K562 (cell line): ENCODE results near the gene DNER. TPM values are rescaled to one million over a fixed set of nuclear protein-coding genes. Genes with fewer than 3 reads are reported as not detected.

Source experiments
- ATAC-seq: fragments of 200-7000 bp; cut with Tn5 transposase; 3 replicates; pipeline ENCODE4 v1.9.1; 2020; ENCODE audit warnings: moderate library complexity
- BruUV-seq: library from RNA; stranded (reverse); fragments of 400-500 nt; replicated peaks from 2 replicates; lab custom pipeline; 2021; lab: Mats Ljungman, UMichigan
- CTCF ChIA-PET: fragments of 300-600 bp; formaldehyde crosslinking; extraction: SDS; loops from one replicate; lab custom pipeline; 2021; ENCODE audit warnings: low intra/inter-chr PET ratio; lab: Yijun Ruan, JAX
- POLR2A ChIA-PET: fragments of 300-600, 350-650 bp; sonication (Branson Sonifier 250); formaldehyde crosslinking; extraction: SDS; loops from one replicate; lab custom pipeline; 2021; ENCODE audit warnings: antibody characterized with exemption, inconsistent platforms; lab: Yijun Ruan, JAX
- DNase-seq, 4 experiments: peaks; one replicate each; pipeline versions ENCODE4 v3.0.0 to v3.0.0-alpha.2; 2011 to 2018; ENCODE audit warnings: low spot score in 3 of 4, mixed read lengths in 3 of 4; ENCODE audit errors: extremely low read depth in 1 of 4
- FAIRE-seq: peaks from 2 replicates; lab custom pipeline; 2011; peaks lifted over from hg19 to GRCh38; lab: Jason Lieb, UNC
- H2AFZ ChIP-seq: 2 replicates; pipeline ENCODE4 v1.6.0; 2011; ENCODE audit warnings: low read depth, low read length, control low read depth, inconsistent platforms
- H3K27ac ChIP-seq: fragments of 200-600 bp; 3 replicates; pipeline ENCODE4 v1.8.0; 2011; ENCODE audit warnings: low read depth, mild to moderate bottlenecking, control low read depth, inconsistent platforms, low read length, moderate library complexity, mixed read lengths; ENCODE audit errors: extremely low read depth
- H3K27me3 ChIP-seq, 2 experiments: fragments of 300-600 bp in 1 of 2; 2 replicates in 1 of 2; 3 replicates in 1 of 2; pipeline versions ENCODE4 v1.6.0 to v1.8.0; 2011; ENCODE audit warnings: inconsistent platforms in 2 of 2, low read length in 2 of 2, mild to moderate bottlenecking in 1 of 2, mixed read lengths in 1 of 2, moderate library complexity in 1 of 2; ENCODE audit not compliant: control insufficient read depth in 2 of 2, insufficient read depth in 2 of 2
- H3K36me3 ChIP-seq: fragments of 300-600 bp; 3 replicates; pipeline ENCODE4 v1.8.0; 2011; ENCODE audit warnings: mild to moderate bottlenecking, low read length, inconsistent platforms; ENCODE audit not compliant: control insufficient read depth, insufficient read depth
- H3K4me1 ChIP-seq, 2 experiments: fragments of 200-600 bp in 1 of 2; replicated peaks in 1 of 2; 2 replicates in 1 of 2; 3 replicates in 1 of 2; pipeline versions ENCODE4 v1.5.1 to v1.8.0; 2011; ENCODE audit warnings: inconsistent platforms in 2 of 2, low read length in 2 of 2, mild to moderate bottlenecking in 1 of 2, mixed read lengths in 1 of 2, moderate library complexity in 1 of 2; ENCODE audit not compliant: control insufficient read depth in 2 of 2, insufficient read depth in 2 of 2
- H3K4me2 ChIP-seq: 2 replicates; pipeline ENCODE4 v1.6.1; 2011; ENCODE audit warnings: low read length, control low read depth, inconsistent platforms, mixed read lengths; ENCODE audit not compliant: insufficient read depth
- H3K4me3 ChIP-seq: fragments of 200-600 bp; sonication (generic), shearing (Covaris generic); 2 replicates; pipeline ENCODE4 v1.5.1; 2016; ENCODE audit warnings: control low read depth, inconsistent platforms
- H3K79me2 ChIP-seq: fragments of 200-600 bp; 3 replicates; pipeline ENCODE4 v1.8.0; 2011; ENCODE audit warnings: low read length, inconsistent platforms; ENCODE audit not compliant: control insufficient read depth, insufficient read depth
- H3K9ac ChIP-seq, 2 experiments: 2 replicates each; pipeline versions ENCODE4 v1.6.0 to v1.6.1; 2011; ENCODE audit warnings: low read depth in 2 of 2, low read length in 2 of 2, control low read depth in 1 of 2, inconsistent platforms in 1 of 2, mild to moderate bottlenecking in 1 of 2, mixed read lengths in 1 of 2; ENCODE audit not compliant: insufficient read depth in 1 of 2
- H3K9me1 ChIP-seq: one replicate; pipeline ENCODE4 v1.6.0; 2011; ENCODE audit warnings: inconsistent platforms, mild to moderate bottlenecking, low read length, moderate library complexity; ENCODE audit not compliant: control insufficient read depth, insufficient read depth
- H3K9me3 ChIP-seq: replicated peaks from 2 replicates; pipeline ENCODE4 v1.5.1; 2011; ENCODE audit warnings: low read depth, low read length, inconsistent platforms; ENCODE audit not compliant: control insufficient read depth, insufficient read depth
- H4K20me1 ChIP-seq: replicated peaks from 2 replicates; pipeline ENCODE4 v1.6.1; 2011; ENCODE audit warnings: low read length, inconsistent platforms, mixed read lengths; ENCODE audit not compliant: control insufficient read depth, insufficient read depth
- CCNT2 ChIP-seq: IDR thresholded peaks from 2 replicates; pipeline ENCODE4 v1.6.1; 2011; ENCODE audit warnings: borderline replicate concordance, low read depth, mild to moderate bottlenecking, moderate library complexity, mixed read lengths, low read length; ENCODE audit not compliant: insufficient read length; ENCODE audit errors: extremely low read depth
- CEBPB ChIP-seq: fragments of 450-650 bp; IDR thresholded peaks from 2 replicates; pipeline ENCODE4 v1.6.1; 2016; ENCODE audit warnings: missing genetic modification characterization, missing compliant biosample characterization
- CEBPG ChIP-seq, 3 experiments: fragments of 200-800 bp in 1 of 3; sonication (Bioruptor generic) in 1 of 3; sonication (generic) in 1 of 3; formaldehyde crosslinking in 1 of 3; IDR thresholded peaks in 2 of 3; conservative IDR thresholded peaks in 1 of 3; 2 replicates each; pipeline versions ENCODE4 v1.6.1 to v1.8.0; 2016 to 2022; ENCODE audit warnings: missing compliant biosample characterization in 2 of 3, missing genetic modification characterization in 2 of 3, mild to moderate bottlenecking in 1 of 3, missing genetic modification reagents in 1 of 3
- HINFP ChIP-seq: fragments of 450-650 bp; conservative IDR thresholded peaks from 2 replicates; pipeline ENCODE4 v1.6.1; 2016; ENCODE audit warnings: missing genetic modification characterization, low read depth, mild to moderate bottlenecking, control low read depth, missing compliant biosample characterization
- NFRKB ChIP-seq: fragments of 450-650 bp; IDR thresholded peaks from 2 replicates; pipeline ENCODE4 v1.6.1; 2016; ENCODE audit warnings: low read depth
- PCBP2 ChIP-seq: fragments of 200-400 bp; formaldehyde crosslinking; IDR thresholded peaks from 2 replicates; pipeline ENCODE4 v1.6.1; 2018; ENCODE audit warnings: low read length, low read depth, mild to moderate bottlenecking, moderate library complexity; ENCODE audit not compliant: poor library complexity, severe bottlenecking
- RAD51 ChIP-seq: fragments of 450-650 bp; IDR thresholded peaks from 2 replicates; pipeline ENCODE4 v1.7.1; 2016; ENCODE audit warnings: low read depth, mild to moderate bottlenecking, borderline replicate concordance
- STAT6 ChIP-seq: sonication (generic); formaldehyde crosslinking; IDR thresholded peaks from 2 replicates; pipeline ENCODE4 v1.8.1; 2023; ENCODE audit warnings: mild to moderate bottlenecking, missing genetic modification reagents
- WGBS: fragments of 100-300 bp; shearing (Covaris generic); methylation state at CpG from one replicate; pipeline ENCODE4 v1.1.6; 2016; ENCODE audit warnings: low coverage, mixed read lengths; ENCODE audit not compliant: insufficient coverage; ENCODE audit errors: missing lambda C conversion rate; 5-methylcytosine and 5-hydroxymethylcytosine counted together
- in situ Hi-C: fragments of 300-500 bp; cut with MboI; formaldehyde crosslinking; loops from 4 replicates; pipeline ENCODE4 v1.15.0; 2018; ENCODE audit warnings: inconsistent platforms, mixed read lengths
- intact Hi-C: fragments of 100-400 bp; cut with micrococcal nuclease; formaldehyde crosslinking; loops from 2 replicates; pipeline ENCODE4 v1.14.2; 2022
- polyA plus RNA-seq, 8 experiments: library from polyadenylated mRNA; depleted of rRNA in 4 of 8; stranded (reverse) in 5 of 8; unstranded in 3 of 8; fragments of >200 nt; fragmentation: Nextera tagmentation in 2 of 8; fragmentation: Illumina TruSeq in 1 of 8; extraction: Ambion mirVana in 2 of 8; extraction: Trizol in 1 of 8; gene quantifications; 2 replicates each; pipeline versions ENCODE4 v1.2.1 to v1.2.3, GENCODE V29; 2011 to 2014; ENCODE audit warnings: inconsistent platforms in 1 of 8, missing spikeins in 1 of 8
- total RNA-seq, 7 experiments: library from RNA; depleted of rRNA in 6 of 7; stranded (reverse); fragments of >200 nt in 6 of 7; fragmentation: Illumina TruSeq in 2 of 7; extraction: Trizol in 2 of 7; gene quantifications; 2 replicates each; pipeline versions ENCODE4 v1.2.1 to v1.2.3, GENCODE V29; 2011 to 2021; ENCODE audit warnings: low replicate concordance in 1 of 7

The DNER gene
- total and polyA plus RNA-seq, 9 of the 15 experiments (the other 6 are each of a cell fraction or from before 2014, with no cell fraction given), result not detected

GRCh38 chr2:229627728-229628127 lies 86.6 kb downstream of the DNER start (continued):
- TF ChIP-seq CCNT2 (no peak), RAD51 (no peak)
- TF ChIP-seq, all 486 proteins: peak for 0

GRCh38 chr2:229622495-229623355 lies 91.6 kb downstream of the DNER start:
- Histone ChIP-seq H3K9ac (no peak overlapping the region), H3K9me1 (no peaks in the 10 kb centered on the region), H3K36me3 (no peaks in the 10 kb centered on the region), H3K4me3 (no peak overlapping the region), H3K9me3 (no peaks in the 10 kb centered on the region), H3K27ac (no peak overlapping the region), H3K4me1 (no peaks in the 10 kb centered on the region), H3K79me2 (no peaks in the 10 kb centered on the region), H3K4me2 (no peak overlapping the region), H4K20me1 (no peaks in the 10 kb centered on the region), H3K27me3 (no peaks in the 10 kb centered on the region), H2AFZ (no peak overlapping the region)
- ATAC-seq, result no peak
- intact Hi-C loops (no loop called here), in situ Hi-C loops (no loop called here)
- no peak for FAIRE-seq
- 2% methylated on average over 9 of the region's 12 CpGs for WGBS
- BruUV-seq, result no TSS peak
- TF ChIP-seq HINFP (tag) (no peak), PCBP2 (no peak), STAT6 (CRISPR knock-in tag) (no peak), CEBPG (CRISPR knock-in tag; IDR thresholded peaks at IDR 0.05) (no peak), CEBPG (tag; conservative IDR thresholded peaks at IDR 0.05 in 1 of 2, IDR thresholded peaks at IDR 0.05 in 1 of 2) (peak in 1 of 2 experiments; percentile 84; a peak in 2 of 4 replicates), NFRKB (no peak), CEBPB (peak; percentile 71; the same call in 1 of the 2 replicates)
- ChIA-PET POLR2A (no interaction called here), CTCF (no interaction called here)
- DNase-seq, result no peak
